ENCODE measurements around the gene CFD. TPM values are rescaled to one million over a fixed set of nuclear protein-coding genes. Genes with fewer than 3 reads are reported as not detected.

CFD gene
- total RNA-seq, 2 experiments from 2014 or later = 0.60 to 1.4 TPM

DNA sequence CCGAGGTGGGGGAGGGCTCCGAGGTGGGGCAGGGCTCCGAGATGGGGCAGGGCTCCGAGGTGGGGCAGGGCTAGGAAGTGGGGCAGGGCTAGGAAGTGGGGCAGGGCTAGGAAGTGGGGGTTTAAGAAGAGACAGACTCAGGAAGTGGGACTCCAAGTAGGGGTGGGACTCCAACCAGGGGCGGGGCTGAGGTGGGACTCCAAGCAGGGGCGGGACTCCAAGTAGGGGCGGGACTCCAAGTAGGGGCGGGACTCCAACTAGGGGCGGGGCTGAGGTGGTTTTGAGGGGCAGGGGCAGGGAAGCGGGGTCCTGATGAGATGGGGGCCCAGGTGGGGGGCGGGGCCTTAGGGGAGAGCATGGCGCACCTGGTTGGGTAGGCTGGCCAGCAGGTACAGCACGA, 13.6 kb downstream of the CFD start:
- DNase-seq (peak; percentile 86), ATAC-seq (peak; percentile 85)
- Mint-ChIP-seq H3K9me3 (peaks cover 2% of the 10 kb centered on the region), H3K36me3 (ENCODE audit: low read depth) (peaks cover 9% of the 10 kb centered on the region), H3K4me1 (ENCODE audit: low read depth) (peaks cover 10% of the 10 kb centered on the region), H3K4me3 (no peak overlapping the region), H3K27ac (peak overlapping the region; percentile 61), H3K27me3 (no peaks in the 10 kb centered on the region)
- ChIA-PET POLR2A (interaction anchor here (1.8 kb wide), 1 partner anchor 10 kb away, joined by 9 read pairs; no protein-coding TSS in a partner anchor), CTCF (interaction anchor here (1.8 kb wide), 1 partner anchor 10 kb away, joined by 6 read pairs; no protein-coding TSS in a partner anchor)
- intact Hi-C loops (cut with micrococcal nuclease) = no loop called here
- TF ChIP-seq, protein P1, sequence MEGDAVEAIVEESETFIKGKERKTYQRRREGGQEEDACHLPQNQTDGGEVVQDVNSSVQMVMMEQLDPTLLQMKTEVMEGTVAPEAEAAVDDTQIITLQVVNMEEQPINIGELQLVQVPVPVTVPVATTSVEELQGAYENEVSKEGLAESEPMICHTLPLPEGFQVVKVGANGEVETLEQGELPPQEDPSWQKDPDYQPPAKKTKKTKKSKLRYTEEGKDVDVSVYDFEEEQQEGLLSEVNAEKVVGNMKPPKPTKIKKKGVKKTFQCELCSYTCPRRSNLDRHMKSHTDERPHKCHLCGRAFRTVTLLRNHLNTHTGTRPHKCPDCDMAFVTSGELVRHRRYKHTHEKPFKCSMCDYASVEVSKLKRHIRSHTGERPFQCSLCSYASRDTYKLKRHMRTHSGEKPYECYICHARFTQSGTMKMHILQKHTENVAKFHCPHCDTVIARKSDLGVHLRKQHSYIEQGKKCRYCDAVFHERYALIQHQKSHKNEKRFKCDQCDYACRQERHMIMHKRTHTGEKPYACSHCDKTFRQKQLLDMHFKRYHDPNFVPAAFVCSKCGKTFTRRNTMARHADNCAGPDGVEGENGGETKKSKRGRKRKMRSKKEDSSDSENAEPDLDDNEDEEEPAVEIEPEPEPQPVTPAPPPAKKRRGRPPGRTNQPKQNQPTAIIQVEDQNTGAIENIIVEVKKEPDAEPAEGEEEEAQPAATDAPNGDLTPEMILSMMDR (IDR thresholded peaks at IDR 0.05) = no peak

DNA sequence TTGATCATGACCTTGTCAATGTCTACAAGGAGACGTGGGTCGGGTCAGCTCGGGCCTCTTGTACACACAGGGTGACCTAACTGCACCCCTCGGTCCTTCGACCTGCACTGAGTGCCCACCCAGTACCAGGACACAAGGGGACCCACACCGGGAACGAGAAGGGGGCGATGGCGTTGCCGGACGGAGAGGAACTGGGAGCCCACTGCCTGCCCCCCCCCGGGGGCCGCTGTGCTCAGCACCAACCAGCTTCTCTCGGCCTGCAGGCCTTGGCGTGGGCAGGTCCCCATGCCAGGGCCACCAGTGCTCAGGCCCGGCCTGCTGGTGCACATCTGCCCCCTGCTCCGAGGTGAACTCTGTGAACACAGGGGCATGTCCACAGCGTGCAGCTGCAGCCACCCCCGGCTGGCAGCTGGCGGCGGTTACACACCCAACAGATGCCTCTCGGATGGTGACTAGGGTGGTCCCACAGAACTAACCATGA, 14.1 kb downstream of the CFD start:
- Mint-ChIP-seq H3K4me3 (no peak overlapping the region), H3K36me3 (ENCODE audit: low read depth) (peaks cover 9% of the 10 kb centered on the region), H3K27ac (no peak overlapping the region), H3K9me3 (peaks cover 2% of the 10 kb centered on the region), H3K4me1 (ENCODE audit: low read depth) (peaks cover 10% of the 10 kb centered on the region), H3K27me3 (no peaks in the 10 kb centered on the region)
- intact Hi-C loops (cut with micrococcal nuclease) = no loop called here
- DNase-seq (no peak), ATAC-seq (no peak)
- ChIA-PET CTCF (no interaction called here), POLR2A (no interaction called here)
- TF ChIP-seq, protein P1 (IDR thresholded peaks at IDR 0.05) = no peak

DNA sequence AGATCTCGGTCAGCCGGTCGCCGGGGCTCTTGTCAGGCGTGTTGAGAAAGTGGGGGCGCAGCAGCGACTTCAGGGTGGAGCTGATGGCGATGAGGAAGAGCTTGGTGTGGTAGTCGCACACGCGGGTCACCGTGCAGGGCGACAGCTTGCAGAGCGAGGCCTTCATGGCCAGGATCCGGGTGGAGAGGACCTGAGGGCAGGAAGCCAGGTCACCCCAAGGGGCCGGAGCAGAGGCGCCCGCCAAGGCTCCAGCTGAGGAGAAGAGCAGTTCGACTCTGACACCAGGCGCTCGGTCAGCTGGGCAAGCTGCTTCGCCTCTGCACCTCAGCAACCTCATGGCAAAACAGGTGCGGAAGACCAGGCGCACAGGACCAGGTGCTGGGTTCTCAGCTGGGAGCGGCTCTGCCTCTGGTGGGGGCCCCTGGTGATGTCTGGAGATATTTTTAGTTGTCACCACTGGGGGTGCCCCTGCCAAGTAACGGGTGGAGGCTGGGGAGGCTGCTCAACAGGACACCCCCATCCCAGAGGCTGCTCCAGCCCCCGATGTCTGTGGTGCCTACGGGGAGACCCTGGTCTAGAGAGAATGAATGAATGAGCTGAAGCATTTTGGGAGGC, 15.9 kb downstream of the CFD start:
- TF ChIP-seq, protein P1 (IDR thresholded peaks at IDR 0.05) = no peak
- Mint-ChIP-seq H3K36me3 (ENCODE audit: low read depth) (peaks cover 5% of the 10 kb centered on the region), H3K4me1 (ENCODE audit: low read depth) (peaks cover 10% of the 10 kb centered on the region), H3K9me3 (peaks cover 2% of the 10 kb centered on the region), H3K27ac (no peak overlapping the region), H3K4me3 (no peak overlapping the region), H3K27me3 (no peaks in the 10 kb centered on the region)
- ATAC-seq (no peak), DNase-seq (no peak)
- intact Hi-C loops (cut with micrococcal nuclease) = no loop called here
- ChIA-PET POLR2A (interaction anchor here (0.9 kb wide), 1 partner anchor 65 kb away, joined by 3 read pairs; no protein-coding TSS in a partner anchor), CTCF (interaction anchor here (0.7 to 2.5 kb wide), 2 partner anchors 12 to 116 kb away, joined by 3 to 9 read pairs; no protein-coding TSS in a partner anchor)

DNA sequence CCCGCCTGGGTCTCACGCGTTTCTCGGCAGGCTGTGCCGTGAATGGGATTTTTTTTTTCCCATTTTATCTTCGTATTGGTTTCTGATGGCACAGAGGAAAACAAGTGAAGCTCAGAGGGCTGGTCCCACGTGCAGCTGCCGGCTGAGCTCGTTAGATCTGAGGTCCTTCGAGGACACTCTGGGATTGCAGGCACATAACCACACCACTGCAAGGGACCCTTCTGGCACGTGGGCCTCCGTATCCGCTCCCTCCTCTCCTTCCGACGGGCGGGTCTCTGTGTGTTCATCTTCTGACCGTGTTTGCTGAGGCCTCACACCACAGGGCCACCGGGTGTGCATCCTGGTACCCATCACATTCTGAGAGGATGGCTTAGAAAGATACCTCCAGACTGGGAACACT, 16.6 kb downstream of the CFD start:
- POLR2A ChIA-PET = interaction anchor here (0.9 kb wide), 1 partner anchor 65 kb away, joined by 3 read pairs; no protein-coding TSS in a partner anchor

More for the DNA sequence above, 16.6 kb downstream of the CFD start:
- no peaks in the 10 kb centered on the region for H3K27me3 Mint-ChIP-seq
- CTCF ChIA-PET = interaction anchor here (2.5 kb wide), 1 partner anchor 12 kb away, joined by 9 read pairs; no protein-coding TSS in a partner anchor
- TF ChIP-seq, protein P1 (IDR thresholded peaks at IDR 0.05) = no peak
- H3K9me3 Mint-ChIP-seq = peaks cover 2% of the 10 kb centered on the region
- DNase-seq (no peak), ATAC-seq (no peak)
- no peak overlapping the region for H3K27ac Mint-ChIP-seq
- intact Hi-C loops (cut with micrococcal nuclease) = no loop called here
- no peak overlapping the region for H3K4me3 Mint-ChIP-seq
- H3K4me1 Mint-ChIP-seq (ENCODE audit: low read depth) = peaks cover 10% of the 10 kb centered on the region
- peaks cover 4% of the 10 kb centered on the region for H3K36me3 Mint-ChIP-seq (ENCODE audit: low read depth)

All from activated CD8-positive, alpha-beta T cell treated with anti-CD3 and anti-CD28 coated beads for 36 hours (primary cell).